ENCODE results near the gene KCNJ18.

GRCh38 chr17:21705021-21705601 is 12.8 kb downstream of the KCNJ18 start:
- TF ChIP-seq ZNF274 (IDR thresholded peaks at IDR 0.05; ENCODE audit: low read depth, low read length) (no peak), SUZ12 (IDR thresholded peaks at IDR 0.05; ENCODE audit: extremely low read depth, insufficient read depth, insufficient read length) (no peak)

Measured in NT2/D1 (cell line).